SJCRH30 (cell line): ENCODE data around the gene PPIF. TPM values are rescaled to one million over a fixed set of nuclear protein-coding genes. Genes with fewer than 3 reads are reported as not detected.

ENCODE experiments used
- DNase-seq, 2 experiments: peaks; one replicate each; pipeline ENCODE4 v3.0.0-alpha.2; 2015 to 2020
- H3K27ac ChIP-seq: fragments of 250-450 bp; sonication (Bioruptor Pico); 2 replicates; pipeline ENCODE4 v1.5.1; 2020; ENCODE audit warnings: mild to moderate bottlenecking, moderate library complexity
- H3K27me3 ChIP-seq: fragments of 250-450 bp; sonication (Bioruptor Pico); 2 replicates; pipeline ENCODE4 v1.5.1; 2020; ENCODE audit warnings: mild to moderate bottlenecking, moderate library complexity
- H3K36me3 ChIP-seq: fragments of 250-450 bp; sonication (Bioruptor Pico); 2 replicates; pipeline ENCODE4 v1.5.1; 2020; ENCODE audit warnings: mild to moderate bottlenecking, moderate library complexity
- H3K4me1 ChIP-seq: fragments of 250-450 bp; sonication (Bioruptor Pico); 2 replicates; pipeline ENCODE4 v1.5.1; 2020; ENCODE audit warnings: mild to moderate bottlenecking, moderate library complexity
- H3K4me3 ChIP-seq: fragments of 250-450 bp; sonication (Bioruptor Pico); 2 replicates; pipeline ENCODE4 v1.5.1; 2020; ENCODE audit warnings: mild to moderate bottlenecking, moderate library complexity
- H3K9me3 ChIP-seq: fragments of 250-450 bp; sonication (Bioruptor Pico); replicated peaks from 2 replicates; pipeline ENCODE4 v1.5.1; 2020; ENCODE audit warnings: mild to moderate bottlenecking, moderate library complexity
- total RNA-seq: library from RNA; depleted of rRNA; stranded (reverse); fragments of >200 nt; shearing (Covaris generic); gene quantifications from 2 replicates; pipeline ENCODE4 v1.2.3, GENCODE V29; 2014

Gene PPIF
- total RNA-seq, 1 experiment from 2014 or later, result 103 TPM

- Histone ChIP-seq H3K27ac (no peak overlapping the region), H3K4me3 (no peak overlapping the region), H3K36me3 (peaks cover 26% of the 10 kb centered on the region), H3K9me3 (no peaks in the 10 kb centered on the region), H3K4me1 (peaks cover 23% of the 10 kb centered on the region), H3K27me3 (no peaks in the 10 kb centered on the region)
- no peak for DNase-seq
Observed at GRCh38 chr10:79385392-79385795, 38.1 kb downstream of the PPIF start.

- Histone ChIP-seq H3K9me3 (no peaks in the 10 kb centered on the region), H3K4me1 (peaks cover 19% of the 10 kb centered on the region), H3K27me3 (no peaks in the 10 kb centered on the region), H3K4me3 (no peak overlapping the region), H3K36me3 (peaks cover 27% of the 10 kb centered on the region), H3K27ac (no peak overlapping the region)
- peak in 1 of 2 experiments; percentile 4 for DNase-seq
Observed at GRCh38 chr10:79385804-79386531, 38.7 kb downstream of the PPIF start.

GRCh38 chr10:79386637-79387465, 39.6 kb downstream of the PPIF start:
- peaks cover 33% of the 10 kb centered on the region for H3K36me3 ChIP-seq
- no peaks in the 10 kb centered on the region for H3K9me3 ChIP-seq
- peaks cover 14% of the 10 kb centered on the region for H3K4me1 ChIP-seq
- peak in 1 of 2 experiments; percentile 3 for DNase-seq
- H3K27me3 ChIP-seq, result no peaks in the 10 kb centered on the region
- no peak overlapping the region for H3K4me3 ChIP-seq
- no peak overlapping the region for H3K27ac ChIP-seq

- H3K4me3 ChIP-seq, result no peak overlapping the region
- no peak for DNase-seq
- H3K36me3 ChIP-seq, result peaks cover 36% of the 10 kb centered on the region
- no peak overlapping the region for H3K27ac ChIP-seq
- peaks cover 7% of the 10 kb centered on the region for H3K4me1 ChIP-seq
- no peaks in the 10 kb centered on the region for H3K9me3 ChIP-seq
- H3K27me3 ChIP-seq, result no peaks in the 10 kb centered on the region
Observed at GRCh38 chr10:79387466-79387973, 40.3 kb downstream of the PPIF start.

- no peaks in the 10 kb centered on the region for H3K9me3 ChIP-seq
- H3K4me3 ChIP-seq, result no peak overlapping the region
- H3K4me1 ChIP-seq, result peaks cover under 1% of the 10 kb centered on the region; the same call in 1 of the 2 replicates
- H3K36me3 ChIP-seq, result peaks cover 39% of the 10 kb centered on the region; the same call in 1 of the 2 replicates
- no peaks in the 10 kb centered on the region for H3K27me3 ChIP-seq
- no peak for DNase-seq
- H3K27ac ChIP-seq, result no peak overlapping the region
Observed at GRCh38 chr10:79387974-79388850, 40.9 kb downstream of the PPIF start.

- Histone ChIP-seq H3K27ac (no peak overlapping the region), H3K4me1 (no peaks in the 10 kb centered on the region), H3K27me3 (no peaks in the 10 kb centered on the region), H3K9me3 (no peaks in the 10 kb centered on the region), H3K4me3 (no peak overlapping the region), H3K36me3 (peaks cover 49% of the 10 kb centered on the region)
- no peak for DNase-seq
Observed at GRCh38 chr10:79390057-79390456, 42.8 kb downstream of the PPIF start.

GRCh38 chr10:79390551-79391229, 43.4 kb downstream of the PPIF start:
- Histone ChIP-seq H3K9me3 (no peaks in the 10 kb centered on the region), H3K4me3 (no peak overlapping the region), H3K36me3 (peaks cover 55% of the 10 kb centered on the region), H3K27ac (no peak overlapping the region), H3K27me3 (no peaks in the 10 kb centered on the region), H3K4me1 (no peaks in the 10 kb centered on the region)
- DNase-seq, result peak in 1 of 2 experiments; percentile 2

GRCh38 chr10:79391231-79392019, 44.2 kb downstream of the PPIF start:
- Histone ChIP-seq H3K36me3 (peaks cover 61% of the 10 kb centered on the region), H3K9me3 (no peaks in the 10 kb centered on the region), H3K4me1 (no peaks in the 10 kb centered on the region), H3K4me3 (no peak overlapping the region), H3K27ac (no peak overlapping the region), H3K27me3 (no peaks in the 10 kb centered on the region)
- peak in 1 of 2 experiments; percentile 1 for DNase-seq

GRCh38 chr10:79392020-79392398, 44.7 kb downstream of the PPIF start:
- no peaks in the 10 kb centered on the region for H3K27me3 ChIP-seq
- peaks cover under 1% of the 10 kb centered on the region; the same call in 1 of the 2 replicates for H3K4me1 ChIP-seq
- H3K4me3 ChIP-seq, result no peak overlapping the region
- DNase-seq, result no peak
- H3K36me3 ChIP-seq, result peaks cover 66% of the 10 kb centered on the region
- H3K27ac ChIP-seq, result no peak overlapping the region
- H3K9me3 ChIP-seq, result no peaks in the 10 kb centered on the region

GRCh38 chr10:79392506-79393176, 45.4 kb downstream of the PPIF start:
- Histone ChIP-seq H3K36me3 (peaks cover 69% of the 10 kb centered on the region), H3K4me1 (peaks cover 7% of the 10 kb centered on the region), H3K27me3 (no peaks in the 10 kb centered on the region), H3K4me3 (no peak overlapping the region), H3K9me3 (no peaks in the 10 kb centered on the region), H3K27ac (no peak overlapping the region)
- no peak for DNase-seq

GRCh38 chr10:79393221-79393923, 46.1 kb downstream of the PPIF start:
- H3K36me3 ChIP-seq, result peaks cover 68% of the 10 kb centered on the region
- no peak overlapping the region for H3K27ac ChIP-seq
- H3K9me3 ChIP-seq, result no peaks in the 10 kb centered on the region
- no peaks in the 10 kb centered on the region for H3K27me3 ChIP-seq
- H3K4me1 ChIP-seq, result peaks cover 14% of the 10 kb centered on the region
- H3K4me3 ChIP-seq, result no peak overlapping the region
- DNase-seq, result no peak

- peaks cover 21% of the 10 kb centered on the region for H3K4me1 ChIP-seq
Observed at GRCh38 chr10:79393924-79394610, 46.8 kb downstream of the PPIF start.

More at GRCh38 chr10:79393924-79394610, 46.8 kb downstream of the PPIF start:
- Histone ChIP-seq H3K4me3 (no peak overlapping the region), H3K27ac (no peak overlapping the region), H3K36me3 (peaks cover 64% of the 10 kb centered on the region), H3K27me3 (no peaks in the 10 kb centered on the region), H3K9me3 (no peaks in the 10 kb centered on the region)
- DNase-seq, result no peak
